ENCODE measurements around the gene S1PR4.
"Not testable (repeated sequence)": the region's sequence is repeated elsewhere in the genome, so short reads cannot be mapped to it uniquely, and the experiment has no call there.

Gene S1PR4

DNA sequence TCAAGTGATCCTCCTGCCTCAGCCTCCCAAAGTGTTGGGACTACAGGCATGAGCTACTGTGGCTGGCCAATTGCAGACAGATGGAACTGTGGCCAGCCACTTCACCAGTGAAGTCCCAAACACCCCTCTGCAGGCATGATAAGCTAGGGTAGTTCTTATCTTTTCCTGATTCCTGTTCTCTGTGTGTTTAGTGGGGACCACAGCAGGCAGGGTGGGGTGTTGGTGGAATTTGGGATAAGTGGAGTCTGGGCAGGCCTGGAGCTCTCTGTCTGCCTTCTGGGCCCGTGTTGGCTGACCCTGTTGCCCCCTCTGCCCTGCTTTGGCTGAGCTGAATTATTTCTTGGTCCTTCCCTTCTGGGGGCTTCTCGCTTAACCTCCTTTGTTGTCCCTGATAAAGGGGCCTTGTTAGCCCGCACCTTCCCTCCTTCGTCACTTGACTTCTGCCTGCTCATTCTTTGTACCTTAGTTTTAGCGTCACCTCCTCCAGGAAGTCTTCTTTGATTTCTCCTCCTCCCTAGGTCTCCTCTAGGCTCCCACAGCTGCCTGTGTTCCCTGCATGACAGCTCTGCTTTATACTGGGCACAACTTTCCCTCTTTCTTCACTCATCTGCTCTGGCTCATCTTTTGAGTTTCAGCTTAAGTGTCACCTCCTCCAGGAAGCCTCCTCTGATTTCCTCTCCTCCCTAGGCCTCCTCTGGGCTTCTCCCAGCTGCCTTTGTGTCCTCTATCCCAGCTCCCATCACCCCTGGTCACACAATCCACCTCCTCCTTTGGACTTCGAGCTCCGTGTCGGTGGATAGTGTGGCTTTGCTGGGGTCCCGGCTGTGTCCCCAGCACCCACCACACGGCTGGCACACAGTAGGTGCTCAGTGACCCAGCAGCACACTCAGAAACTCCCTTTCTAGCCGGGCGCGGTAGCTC is 5.4 kb downstream of the S1PR4 start:
- DNase-seq: no peak

GRCh38 chr19:3184847-3185460 is 6.4 kb downstream of the S1PR4 start:
- DNase-seq: peak; percentile 73

- DNase-seq: peak; percentile 95
Observed at GRCh38 chr19:3185461-3186159, 7.0 kb downstream of the S1PR4 start, which contains the start of gene NCLN. Gene NCLN (plus strand): TSS chr19:3185930. CDS start chr19:3186031, 101 bp downstream.

DNA sequence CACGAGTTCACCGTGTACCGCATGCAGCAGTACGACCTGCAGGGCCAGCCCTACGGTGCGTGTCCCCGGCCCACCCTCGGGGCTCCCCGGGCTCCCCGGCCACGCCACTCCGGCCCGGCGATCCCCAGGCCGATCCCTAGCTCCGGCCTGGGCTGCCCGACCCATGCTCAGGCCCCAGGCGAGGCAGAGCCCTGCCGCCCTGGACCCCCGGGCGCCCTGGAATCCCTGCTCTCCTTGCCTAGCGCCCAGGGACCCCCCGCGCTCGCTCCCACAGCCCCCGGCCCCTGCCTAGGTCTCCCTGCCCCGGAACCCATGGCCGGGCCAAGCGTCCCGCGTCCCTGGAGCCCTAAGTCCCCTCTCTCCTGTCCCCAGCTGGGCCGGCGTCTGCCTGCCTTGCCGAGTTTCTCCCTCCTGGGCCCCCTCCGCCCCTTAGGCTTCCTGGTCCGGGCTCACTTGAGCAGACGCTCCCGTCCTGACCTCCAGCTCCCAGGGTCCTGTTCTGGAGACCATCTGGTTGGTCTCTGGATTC is 7.7 kb downstream of the S1PR4 start:
- no peak for DNase-seq

DNA sequence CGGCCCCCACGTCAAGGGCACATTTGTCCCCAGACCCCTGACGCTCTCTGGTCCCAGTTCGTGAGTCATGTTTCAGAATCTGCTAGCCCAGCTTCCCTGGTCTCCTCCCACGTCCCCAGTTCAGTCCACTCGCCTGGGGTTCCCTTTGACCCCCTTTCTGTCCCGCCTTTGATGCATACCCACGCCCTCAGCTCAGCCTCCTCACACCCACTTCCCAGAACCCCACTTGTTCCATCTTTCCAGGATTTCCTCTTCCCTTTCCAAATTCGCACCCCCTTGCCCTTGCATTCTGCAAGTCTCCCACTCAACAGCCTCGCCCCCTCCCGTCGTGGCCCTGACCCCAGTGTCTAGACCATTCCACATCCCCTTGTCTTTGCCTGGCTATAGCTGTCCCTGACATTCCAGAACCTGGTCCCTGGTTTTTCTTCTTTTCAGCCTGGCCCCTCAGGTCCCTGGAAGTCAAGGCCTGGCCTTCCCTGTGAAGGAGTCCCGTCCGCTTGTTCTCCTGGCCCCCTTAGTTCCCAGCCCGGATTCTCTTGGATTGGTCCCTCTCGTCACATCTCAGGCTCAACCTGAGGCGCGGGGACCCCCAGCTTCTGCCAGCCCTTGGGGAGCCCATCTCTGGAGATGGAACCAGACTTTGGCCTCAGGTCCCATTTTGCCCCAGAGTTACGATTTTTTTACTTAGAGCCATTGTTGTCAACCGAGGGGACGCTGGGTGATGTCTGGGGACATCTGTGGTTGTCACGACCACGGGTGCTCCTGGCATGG is 8.5 kb downstream of the S1PR4 start:
- DNase-seq: no peak

DNA sequence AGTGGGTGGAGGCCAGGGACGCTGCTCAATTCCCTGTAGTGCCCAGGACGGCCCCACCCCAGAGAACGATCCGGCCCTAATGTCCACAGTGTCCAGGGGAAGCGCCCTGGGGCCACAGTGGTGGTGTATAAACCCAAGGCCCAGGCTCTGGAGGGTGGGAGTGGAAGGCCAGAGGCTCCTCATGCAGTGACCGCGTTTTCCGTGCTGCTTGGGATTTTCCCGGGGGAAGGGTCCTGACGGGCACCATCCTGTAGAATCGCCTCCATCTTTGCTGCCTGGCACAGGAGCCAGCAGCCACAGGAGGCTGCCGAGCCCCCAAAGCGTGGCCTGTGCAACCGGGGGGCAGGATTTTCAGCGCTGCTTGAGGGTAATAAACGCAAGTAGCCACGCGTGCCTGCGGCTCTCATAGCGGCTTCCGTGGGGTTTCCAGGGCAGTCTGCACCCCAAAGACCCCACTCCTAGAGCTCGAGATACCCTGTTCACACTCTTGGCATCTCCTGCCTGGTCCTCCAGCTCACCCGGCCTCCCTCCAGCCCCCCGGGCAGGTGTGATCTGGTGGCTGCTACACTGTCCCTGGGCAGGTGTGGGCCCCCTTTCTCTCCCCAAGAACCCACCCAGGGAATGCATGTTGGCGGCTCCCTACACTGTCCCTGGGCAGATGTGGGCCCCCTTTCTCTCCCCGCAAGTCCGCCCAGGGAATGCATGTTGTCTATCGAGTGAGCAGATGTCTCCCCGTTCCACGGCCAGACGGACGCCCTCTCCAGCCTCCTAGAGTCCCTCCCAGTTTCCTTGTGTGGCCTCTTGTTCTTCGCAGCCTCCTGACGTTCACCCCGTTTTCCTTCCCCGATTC is 9.3 kb downstream of the S1PR4 start:
- DNase-seq: no peak

DNA sequence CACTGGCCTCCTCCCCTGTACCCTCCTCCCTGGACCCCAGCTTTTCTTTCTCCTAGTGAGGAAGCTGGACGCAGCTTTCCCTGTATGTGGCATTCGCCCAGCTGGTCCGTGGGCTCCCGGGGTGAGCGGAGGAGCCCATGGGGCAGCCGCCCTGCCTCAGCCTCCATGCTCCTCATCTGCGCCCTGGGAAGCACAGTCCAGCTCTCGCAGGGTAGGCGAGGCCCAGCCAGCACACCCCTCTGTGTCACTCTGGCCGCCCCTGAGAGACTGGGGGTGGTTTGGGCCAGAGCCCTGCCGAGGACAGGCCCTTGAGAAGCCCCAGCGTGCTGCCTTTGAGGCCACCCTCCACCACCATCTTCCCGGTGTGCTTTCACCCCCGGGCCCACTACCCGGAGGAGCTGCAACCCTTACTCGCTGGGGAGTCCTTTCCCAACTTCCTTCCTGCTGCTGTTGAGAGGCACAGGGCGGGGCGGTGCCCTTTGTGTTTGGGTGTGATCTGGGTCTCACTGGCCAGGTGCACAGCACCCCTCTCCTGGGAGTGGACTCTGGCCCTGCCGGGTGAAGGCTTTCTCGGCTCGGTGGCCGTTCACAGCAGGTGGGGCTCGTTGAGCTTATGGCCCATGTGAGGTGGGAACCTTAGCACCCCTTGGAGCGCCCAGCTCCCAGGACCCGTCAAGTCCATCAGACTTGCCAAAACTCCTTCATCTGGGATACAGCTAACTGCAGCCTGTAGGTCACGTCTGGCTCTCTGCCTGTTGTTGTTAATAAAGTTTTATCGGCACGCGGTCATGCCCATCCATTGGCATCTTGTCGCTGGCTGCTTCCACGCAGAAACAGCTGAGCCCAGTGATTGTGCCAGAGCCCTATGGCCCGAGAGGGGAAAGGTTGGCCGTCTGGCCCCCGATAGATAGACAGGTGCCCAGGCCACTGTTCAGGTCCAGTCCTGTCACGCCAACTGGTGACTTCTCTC is 10.3 kb downstream of the S1PR4 start:
- no peak for DNase-seq

DNA sequence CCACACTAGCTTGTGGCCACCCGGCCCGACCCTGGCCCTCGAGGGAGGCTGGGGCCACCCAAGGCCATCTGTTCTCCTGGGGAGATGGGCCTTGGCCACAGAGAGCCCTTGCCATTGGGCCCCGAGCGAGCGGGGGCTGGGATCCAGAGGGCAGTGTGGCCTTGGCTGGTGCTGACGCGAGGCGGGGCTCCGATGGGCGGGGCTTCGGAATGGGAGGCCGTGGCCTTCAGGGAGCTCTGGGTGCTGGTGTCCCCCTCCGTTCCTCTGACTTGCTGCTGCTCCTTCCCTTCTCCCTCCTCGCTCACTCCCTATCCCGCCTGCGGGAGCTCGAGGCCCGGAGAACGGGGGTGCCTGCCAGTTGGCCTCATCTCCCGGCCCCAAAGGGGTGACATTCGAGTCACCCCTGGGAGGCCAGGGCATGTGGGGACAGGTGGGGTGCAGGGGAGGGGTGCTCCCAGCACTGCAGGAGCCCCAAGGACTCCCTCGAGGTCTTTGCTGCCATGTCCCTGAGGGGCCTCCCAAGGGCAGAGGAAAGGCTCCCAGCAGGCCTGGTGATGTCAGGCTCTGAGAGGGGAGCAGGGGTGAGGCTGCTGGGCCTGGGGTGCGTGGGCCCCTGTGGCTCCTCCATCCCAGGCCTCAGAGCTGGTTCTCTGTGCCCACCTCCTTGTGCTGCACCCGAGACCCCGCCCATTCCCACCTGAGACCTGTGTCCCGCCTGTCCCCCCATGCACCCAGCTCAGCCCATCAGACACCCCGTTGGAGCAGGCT is 11.3 kb downstream of the S1PR4 start:
- no peak for DNase-seq

DNA sequence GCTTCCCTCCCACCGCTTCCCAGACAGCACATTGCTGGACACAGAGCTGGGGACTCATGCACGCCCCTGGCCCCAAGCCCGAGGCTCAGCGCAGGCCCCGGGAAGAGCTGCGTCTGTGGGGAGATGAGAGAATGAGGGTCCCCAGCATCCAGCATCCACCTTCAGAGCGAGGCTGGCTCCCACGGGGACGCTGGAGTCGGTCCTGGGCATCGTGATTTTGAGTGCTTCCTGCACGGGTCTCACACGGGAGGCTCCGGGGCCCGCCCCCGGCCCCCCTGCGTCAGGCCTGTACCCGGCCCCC is 11.9 kb downstream of the S1PR4 start:
- no peak for DNase-seq

GRCh38 chr19:3190921-3191805 is 12.6 kb downstream of the S1PR4 start:
- no peak for DNase-seq

DNA sequence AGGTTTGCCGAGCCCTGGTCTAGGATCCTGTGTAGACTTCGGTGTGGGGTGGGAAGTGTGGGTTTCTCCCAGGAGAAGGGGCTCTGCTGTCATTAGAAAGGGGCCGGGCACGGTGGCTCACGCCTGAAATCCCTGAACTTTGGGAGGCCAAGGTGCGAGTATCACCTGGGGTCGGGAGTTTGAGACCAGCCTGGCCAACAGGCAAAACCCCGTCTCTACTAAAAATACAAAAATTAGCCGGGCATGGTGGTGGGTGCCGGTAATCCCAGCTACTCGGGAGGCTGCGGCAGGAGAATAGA is 13.2 kb downstream of the S1PR4 start:
- not testable (repeated sequence) for DNase-seq

GRCh38 chr19:3192228-3192635 is 13.7 kb downstream of the S1PR4 start:
- DNase-seq: no peak

GRCh38 chr19:3192684-3193083 is 14.1 kb downstream of the S1PR4 start:
- DNase-seq: no peak

DNA sequence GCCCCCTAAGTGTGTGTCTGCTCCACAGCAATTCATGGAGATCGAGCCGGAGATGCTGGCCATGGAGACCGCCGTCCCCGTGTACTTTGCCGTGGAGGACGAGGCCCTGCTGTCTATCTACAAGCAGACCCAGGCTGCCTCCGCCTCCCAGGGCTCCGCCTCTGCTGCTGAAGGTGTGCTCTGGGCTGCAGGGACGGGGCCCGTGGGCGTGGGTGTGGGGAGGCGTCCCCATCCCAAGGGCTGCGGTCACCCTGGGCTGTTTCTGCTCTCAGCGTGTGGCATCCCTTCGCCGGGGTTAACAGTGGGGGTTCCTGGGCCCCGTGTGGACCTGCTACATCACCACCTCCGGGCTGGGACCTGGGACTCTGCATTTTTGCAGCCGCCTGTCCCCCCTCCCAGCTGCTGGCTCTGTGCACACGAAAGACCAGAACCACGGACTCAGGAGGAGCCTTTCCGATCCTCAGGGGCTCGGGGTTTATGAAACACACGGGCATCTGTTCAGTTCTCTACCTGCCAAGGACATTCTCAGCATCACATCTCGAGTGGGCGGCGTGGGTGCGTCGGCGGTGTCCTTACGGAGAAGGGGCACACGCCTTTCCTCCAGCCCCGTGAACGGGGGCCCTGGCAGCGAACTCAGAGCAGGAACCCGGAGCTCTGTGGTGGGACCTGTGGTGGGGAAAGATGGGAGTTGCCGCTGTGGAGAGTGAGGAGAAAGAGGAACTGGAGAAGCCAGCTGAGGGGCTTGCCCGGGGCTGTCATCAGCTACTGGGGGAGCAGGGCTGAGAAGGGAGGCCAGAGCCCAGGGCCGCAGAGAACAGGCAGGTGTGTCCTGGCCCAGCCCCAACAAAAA is 14.9 kb downstream of the S1PR4 start:
- no peak for DNase-seq

DNA sequence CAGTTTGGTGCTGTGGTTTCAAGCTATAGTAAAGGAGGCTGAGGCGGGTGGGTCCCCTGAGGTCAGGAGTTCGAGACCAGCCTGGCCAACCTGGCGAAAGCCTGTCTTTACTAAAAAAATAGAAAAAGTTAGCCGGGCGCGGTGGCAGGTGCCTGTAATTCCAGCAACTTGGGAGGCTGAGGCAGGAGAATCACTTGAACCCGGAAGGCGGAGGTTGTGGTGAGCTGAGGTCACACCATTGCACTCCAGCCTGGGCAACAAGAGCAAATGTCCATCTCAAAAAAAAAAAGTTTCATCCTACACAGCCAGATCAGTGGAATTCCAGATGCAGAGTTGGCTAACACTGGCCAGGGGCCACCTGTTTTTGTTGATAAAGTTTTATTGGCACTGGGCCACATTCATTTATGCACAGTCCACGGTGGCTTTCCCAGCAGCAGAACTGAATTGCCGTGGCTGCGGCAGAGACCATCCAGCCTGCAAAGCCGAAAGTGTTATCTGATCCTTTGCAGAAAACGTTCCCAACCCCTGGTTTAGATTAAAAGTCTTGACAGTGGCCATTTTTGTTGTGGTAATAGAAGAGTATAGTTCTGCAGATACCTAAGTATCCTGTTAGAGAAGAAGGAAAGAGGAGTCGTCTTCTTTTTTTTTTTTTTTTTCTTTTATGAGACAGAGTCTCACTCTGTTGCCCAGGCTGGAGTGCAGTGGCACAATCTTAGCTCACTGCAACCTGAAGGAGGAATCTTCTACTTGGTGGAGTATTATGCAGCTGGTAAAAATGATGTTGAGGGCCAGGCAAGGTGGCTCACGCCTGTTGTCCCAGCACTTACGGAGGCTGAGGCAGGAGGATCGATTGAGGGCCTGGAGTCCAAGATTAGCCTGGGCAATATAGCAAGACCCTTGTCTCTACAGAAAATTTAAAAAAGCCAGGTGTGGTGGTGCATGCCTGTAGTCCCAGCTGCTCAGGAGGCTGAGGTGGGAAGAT is 15.8 kb downstream of the S1PR4 start:
- DNase-seq: no peak

- no peak for DNase-seq
Observed at GRCh38 chr19:3196064-3196932, 17.7 kb downstream of the S1PR4 start.
